H1 (cell line): ENCODE measurements around the gene TGFBR2. TPM values are rescaled to one million over a fixed set of nuclear protein-coding genes. Genes with fewer than 3 reads are reported as not detected.

ENCODE experiments used
- CHD7 ChIP-seq: fragments of 300-600 bp; sonication (generic); IDR thresholded peaks from 2 replicates; pipeline ENCODE4 v1.7.1; 2012; ENCODE audit warnings: low read length, moderate library complexity, mild to moderate bottlenecking, inconsistent platforms; ENCODE audit not compliant: insufficient replicate concordance
- polyA plus RNA-seq, 7 experiments: library from polyadenylated mRNA; depleted of rRNA in 3 of 7; stranded (reverse) in 5 of 7; unstranded in 2 of 7; fragments of >200 nt in 5 of 7; fragments of 200-250 nt in 2 of 7; gene quantifications; 1 replicate in 5 of 7; 2 replicates in 1 of 7; 4 replicates in 1 of 7; pipeline versions ENCODE4 v1.2.1 to v1.2.3, GENCODE V29; 2011 to 2013; ENCODE audit warnings: missing spikeins in 2 of 7, mixed read lengths in 2 of 7
- total RNA-seq: library from RNA; stranded (reverse); fragmentation: NEBNext Ultra II Directional; extraction: Animal tissue kit (Norgen Biotek cat#: 25700); gene quantifications from 2 replicates; pipeline ENCODE4 v1.2.1, GENCODE V29; 2021

TGFBR2 gene
- total and polyA plus RNA-seq, 2 of the 8 experiments (the other 6 are each of a cell fraction or from before 2014, with no cell fraction given) = 4.2 to 7.4 TPM

GRCh38 chr3:30668051-30668609 is 61.7 kb downstream of the TGFBR2 start (continued):
- TF ChIP-seq CHD7 = no peak
- TF ChIP-seq, all 59 proteins: peak for 0
